Skeletal muscle cell (primary cell): ENCODE data around the gene SP2.
A peak's percentile ranks its signal among the peaks of the same experiment; 100 is the strongest.

Experiments used
- DNase-seq: peaks from one replicate; pipeline ENCODE4 v3.0.0-alpha.2; 2010; ENCODE audit warnings: low read depth
- H3K4me3 ChIP-seq: 2 replicates; pipeline ENCODE4 v1.5.1; 2011; ENCODE audit warnings: low read depth, mild to moderate bottlenecking, control low read depth, low read length, moderate library complexity

The SP2 gene

GRCh38 chr17:47884427-47884740, 11.7 kb upstream of the SP2 start:
- no peak for DNase-seq
- no peak overlapping the region for H3K4me3 ChIP-seq

GRCh38 chr17:47884905-47885730, 10.9 kb upstream of the SP2 start:
- DNase-seq = no peak

GRCh38 chr17:47888293-47888692, 7.7 kb upstream of the SP2 start:
- no peak overlapping the region for H3K4me3 ChIP-seq
- DNase-seq = no peak

More at GRCh38 chr17:47884905-47885730, 10.9 kb upstream of the SP2 start:
- H3K4me3 ChIP-seq = no peak overlapping the region

- no peak overlapping the region for H3K4me3 ChIP-seq
- peak; percentile 34 for DNase-seq
These were observed 6.1 kb upstream of the SP2 start for GRCh38 chr17:47889734-47890529.

- no peak overlapping the region for H3K4me3 ChIP-seq
- DNase-seq = no peak
These were observed 4.4 kb upstream of the SP2 start for GRCh38 chr17:47891545-47892088.

GRCh38 chr17:47894498-47895346, 1.3 kb upstream of the SP2 start:
- peak overlapping the region; percentile 76 for H3K4me3 ChIP-seq
- DNase-seq = no peak

GRCh38 chr17:47895347-47895855, 635 bp upstream of the SP2 start:
- H3K4me3 ChIP-seq = peak overlapping the region; percentile 76
- no peak for DNase-seq

- no peak for DNase-seq
- peak overlapping the region; percentile 90 for H3K4me3 ChIP-seq
These were observed 845 bp downstream of the SP2 start for GRCh38 chr17:47896672-47897490.

- DNase-seq = no peak
These were observed 1.5 kb downstream of the SP2 start for GRCh38 chr17:47897561-47897960.

GRCh38 chr17:47898241-47898640, 2.2 kb downstream of the SP2 start:
- no peak overlapping the region for H3K4me3 ChIP-seq
- no peak for DNase-seq

More at GRCh38 chr17:47897561-47897960, 1.5 kb downstream of the SP2 start:
- H3K4me3 ChIP-seq = peak overlapping the region; percentile 90

- no peak for DNase-seq
These were observed 3.6 kb downstream of the SP2 start for GRCh38 chr17:47899643-47900042.

GRCh38 chr17:47901423-47901822, 5.4 kb downstream of the SP2 start:
- DNase-seq = no peak
- no peak overlapping the region for H3K4me3 ChIP-seq

More at GRCh38 chr17:47899643-47900042, 3.6 kb downstream of the SP2 start:
- no peak overlapping the region for H3K4me3 ChIP-seq

GRCh38 chr17:47902039-47902744, 6.2 kb downstream of the SP2 start:
- no peak for DNase-seq
- H3K4me3 ChIP-seq = no peak overlapping the region

GRCh38 chr17:47905221-47905733, 9.2 kb downstream of the SP2 start:
- no peak overlapping the region for H3K4me3 ChIP-seq
- peak; percentile 36 for DNase-seq

GRCh38 chr17:47906443-47906842, 10.4 kb downstream of the SP2 start:
- H3K4me3 ChIP-seq = no peak overlapping the region
- no peak for DNase-seq

GRCh38 chr17:47907932-47908562, 12.0 kb downstream of the SP2 start:
- no peak overlapping the region for H3K4me3 ChIP-seq
- DNase-seq = no peak

- DNase-seq = no peak
- H3K4me3 ChIP-seq = no peak overlapping the region
These were observed 17.0 kb downstream of the SP2 start for GRCh38 chr17:47913050-47913449.
